ENCODE measurements around the gene OPA1. TPM values are rescaled to one million over a fixed set of nuclear protein-coding genes. Genes with fewer than 3 reads are reported as not detected.

The OPA1 gene
- total RNA-seq, 1 donor, result 91.5 TPM

GRCh38 chr3:193564012-193564411 is 29.0 kb upstream of the OPA1 start:
- H3K4me3 ChIP-seq (ENCODE audit: low read depth, low read length), result no peak overlapping the region
- TF ChIP-seq CTCF (IDR thresholded peaks at IDR 0.05; ENCODE audit: insufficient read depth, low read depth, low read length), result no peak
- no peak for DNase-seq (ENCODE audit: low read depth)

- DNase-seq (ENCODE audit: low read depth), result no peak
- H3K4me3 ChIP-seq (ENCODE audit: low read depth, low read length), result no peak overlapping the region
- no peak for TF ChIP-seq CTCF (IDR thresholded peaks at IDR 0.05; ENCODE audit: insufficient read depth, low read depth, low read length)
These were observed 23.9 kb upstream of the OPA1 start for GRCh38 chr3:193569119-193569518.

- no peak overlapping the region for H3K4me3 ChIP-seq (ENCODE audit: low read depth, low read length)
- peak; percentile 80 for TF ChIP-seq CTCF (IDR thresholded peaks at IDR 0.05; ENCODE audit: insufficient read depth, low read depth, low read length)
- peak; percentile 66 for DNase-seq (ENCODE audit: low read depth)
These were observed 20.5 kb upstream of the OPA1 start for GRCh38 chr3:193572426-193572908.

GRCh38 chr3:193573403-193574191 is 19.4 kb upstream of the OPA1 start:
- DNase-seq (ENCODE audit: low read depth), result no peak
- no peak overlapping the region for H3K4me3 ChIP-seq (ENCODE audit: low read depth, low read length)
- no peak for TF ChIP-seq CTCF (IDR thresholded peaks at IDR 0.05; ENCODE audit: insufficient read depth, low read depth, low read length)

- H3K4me3 ChIP-seq (ENCODE audit: low read depth, low read length), result no peak overlapping the region
- no peak for TF ChIP-seq CTCF (IDR thresholded peaks at IDR 0.05; ENCODE audit: insufficient read depth, low read depth, low read length)
- DNase-seq (ENCODE audit: low read depth), result no peak
These were observed 18.4 kb upstream of the OPA1 start for GRCh38 chr3:193574488-193575070.

GRCh38 chr3:193585530-193585929 is 7.5 kb upstream of the OPA1 start:
- no peak for TF ChIP-seq CTCF (IDR thresholded peaks at IDR 0.05; ENCODE audit: insufficient read depth, low read depth, low read length)
- DNase-seq (ENCODE audit: low read depth), result no peak
- H3K4me3 ChIP-seq (ENCODE audit: low read depth, low read length), result no peak overlapping the region

Data from fibroblast of villous mesenchyme (primary cell).